ENCODE measurements around the gene PDX1. TPM values are rescaled to one million over a fixed set of nuclear protein-coding genes. Genes with fewer than 3 reads are reported as not detected.

Gene PDX1
- total RNA-seq: not detected in 2 replicates

DNA sequence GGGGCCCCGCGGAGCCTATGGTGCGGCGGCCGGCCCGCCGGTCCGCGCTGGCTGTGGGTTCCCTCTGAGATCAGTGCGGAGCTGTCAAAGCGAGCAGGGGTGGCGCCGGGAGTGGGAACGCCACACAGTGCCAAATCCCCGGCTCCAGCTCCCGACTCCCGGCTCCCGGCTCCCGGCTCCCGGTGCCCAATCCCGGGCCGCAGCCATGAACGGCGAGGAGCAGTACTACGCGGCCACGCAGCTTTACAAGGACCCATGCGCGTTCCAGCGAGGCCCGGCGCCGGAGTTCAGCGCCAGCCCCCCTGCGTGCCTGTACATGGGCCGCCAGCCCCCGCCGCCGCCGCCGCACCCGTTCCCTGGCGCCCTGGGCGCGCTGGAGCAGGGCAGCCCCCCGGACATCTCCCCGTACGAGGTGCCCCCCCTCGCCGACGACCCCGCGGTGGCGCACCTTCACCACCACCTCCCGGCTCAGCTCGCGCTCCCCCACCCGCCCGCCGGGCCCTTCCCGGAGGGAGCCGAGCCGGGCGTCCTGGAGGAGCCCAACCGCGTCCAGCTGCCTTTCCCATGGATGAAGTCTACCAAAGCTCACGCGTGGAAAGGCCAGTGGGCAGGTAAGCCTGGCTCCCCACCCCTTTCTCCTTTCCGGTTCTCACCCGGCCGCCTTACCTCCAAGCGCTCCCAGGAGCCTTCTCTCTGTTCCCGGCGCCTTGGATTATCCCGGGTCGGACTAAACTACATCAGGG lies at the start of gene PDX1:
TSS of gene PDX1 (plus strand) at position 67 of the 743 bp plus-strand sequence. CDS start at position 206, 139 bp downstream.

DNA sequence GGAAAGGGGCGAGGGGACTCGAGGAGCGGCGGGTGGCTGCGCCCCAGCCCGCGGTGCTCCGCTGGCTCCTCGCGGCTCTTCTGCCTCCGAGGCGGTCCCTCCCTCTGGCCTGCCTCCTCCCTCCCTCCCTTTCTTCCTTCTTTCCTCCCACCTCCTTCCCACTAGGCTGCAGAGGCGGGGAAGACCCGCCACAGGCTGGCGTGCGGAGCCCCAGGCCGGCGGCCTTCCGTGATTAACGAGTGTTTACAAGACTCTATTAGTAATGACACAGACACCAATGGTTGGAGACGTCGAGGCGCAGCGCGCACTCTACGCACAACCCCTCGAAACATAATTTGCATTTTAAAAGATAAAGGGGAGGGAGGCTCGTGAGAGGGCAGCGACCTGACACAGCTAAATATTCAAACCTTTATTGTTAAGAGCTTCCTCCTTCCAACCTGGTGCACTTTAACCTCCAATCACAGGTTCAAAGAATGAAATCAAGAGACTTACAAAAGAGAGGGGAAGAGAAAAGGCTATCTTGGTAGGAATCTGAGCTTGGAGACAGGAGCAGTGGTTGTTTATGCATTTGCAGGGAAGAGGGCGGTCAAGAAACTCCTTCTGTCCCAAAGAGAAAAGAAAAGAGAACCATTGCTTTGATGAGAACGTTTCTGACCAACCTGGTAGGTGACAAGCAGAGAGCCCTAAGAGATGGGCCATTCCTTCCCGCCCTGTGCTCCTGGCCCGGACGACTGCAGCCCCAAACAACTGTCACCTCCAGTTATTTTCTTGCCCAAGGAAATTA lies 49.5 kb downstream of the PDX1 start, which contains the start of gene CDX2:
TSS of gene CDX2 (minus strand) at position 234 of the 784 bp plus-strand sequence. CDS start 309 bp downstream, outside the sequence.

Small RNA genes lying within 50 kb of the gene (small RNA-seq; reads per million reads assigned to genes)
- gene ATP5F1EP2: not detected

Other genes with a start within 250 kb of the PDX1 start
- gene GSX1, start 127.5 kb upstream of the PDX1 start, total RNA-seq: not detected in 2 replicates
- not detected in 2 replicates for gene CDX2, start 49.3 kb downstream of the PDX1 start, total RNA-seq
- gene URAD, start 68.7 kb downstream of the PDX1 start, total RNA-seq: not detected in 2 replicates
- gene FLT3, start 180.6 kb downstream of the PDX1 start, total RNA-seq: not detected in 2 replicates
- 15.8 and 20.3 TPM in 2 replicates for gene PAN3, start 218.5 kb downstream of the PDX1 start, total RNA-seq

Data from subcutaneous preadipocyte (primary cell).